H1 (cell line): ENCODE data around the gene ZNF385C. TPM values are rescaled to one million over a fixed set of nuclear protein-coding genes. Genes with fewer than 3 reads are reported as not detected.

ENCODE experiments used
- CTCF ChIA-PET: fragments of 300-600 bp; sonication (Branson Sonifier 250); formaldehyde crosslinking; loops from one replicate; lab custom pipeline; 2021; ENCODE audit not compliant: partially characterized antibody; lab: Charles Lee
- POLR2A ChIA-PET: fragments of 300-600 bp; sonication (Branson Sonifier 250); formaldehyde crosslinking; loops from one replicate; lab custom pipeline; 2021; ENCODE audit warnings: inconsistent platforms; ENCODE audit not compliant: partially characterized antibody; lab: Charles Lee
- DNase-seq, 2 experiments: peaks; one replicate each; pipeline versions ENCODE4 v3.0.0 to v3.0.0-alpha.2; 2010 to 2022; ENCODE audit warnings: low spot score in 2 of 2, low read depth in 1 of 2, mixed read lengths in 1 of 2
- FAIRE-seq: peaks from 2 replicates; lab custom pipeline; 2011; peaks lifted over from hg19 to GRCh38; lab: Jason Lieb, UNC
- H2AFZ ChIP-seq: 2 replicates; pipeline ENCODE4 v1.8.1; 2012; ENCODE audit warnings: low read length, inconsistent platforms
- H2AK5ac ChIP-seq: 2 replicates; pipeline ENCODE4 v1.6.1; 2013; ENCODE audit warnings: low read depth, low read length
- H2BK120ac ChIP-seq: replicated peaks from 2 replicates; pipeline ENCODE3; 2013; ENCODE audit warnings: low read depth, low read length, inconsistent platforms
- H2BK12ac ChIP-seq: 2 replicates; pipeline ENCODE4 v1.6.1; 2013; ENCODE audit warnings: low read depth, low read length
- H2BK15ac ChIP-seq: 2 replicates; pipeline ENCODE4 v1.6.1; 2013; ENCODE audit warnings: low read length
- H2BK20ac ChIP-seq: 2 replicates; pipeline ENCODE4 v1.6.1; 2013; ENCODE audit warnings: low read length
- H2BK5ac ChIP-seq: 2 replicates; pipeline ENCODE4 v1.6.1; 2013; ENCODE audit warnings: low read depth, low read length
- H3K14ac ChIP-seq: 2 replicates; pipeline ENCODE4 v1.6.1; 2013; ENCODE audit warnings: inconsistent platforms; ENCODE audit not compliant: insufficient read length
- H3K18ac ChIP-seq: 2 replicates; pipeline ENCODE4 v1.6.1; 2013; ENCODE audit warnings: low read length; ENCODE audit errors: extremely low read depth
- H3K23ac ChIP-seq: 2 replicates; pipeline ENCODE4 v1.6.1; 2013; ENCODE audit warnings: inconsistent platforms; ENCODE audit not compliant: insufficient read length
- H3K23me2 ChIP-seq: 2 replicates; pipeline ENCODE4 v1.6.1; 2013; ENCODE audit warnings: low read depth, low read length
- H3K27ac ChIP-seq: 2 replicates; pipeline ENCODE4 v1.6.1; 2011; ENCODE audit warnings: low read depth, low read length, inconsistent platforms
- H3K27me3 ChIP-seq, 4 experiments: replicated peaks in 1 of 4; 1 replicate in 1 of 4; 2 replicates in 3 of 4; pipeline versions ENCODE4 v1.6.1 to v1.8.1; 2011 to 2013; ENCODE audit warnings: low read length in 3 of 4, mild to moderate bottlenecking in 3 of 4, inconsistent platforms in 2 of 4, mixed read lengths in 2 of 4, moderate library complexity in 1 of 4; ENCODE audit not compliant: control insufficient read depth in 3 of 4, insufficient read depth in 3 of 4; ENCODE audit errors: extremely low read depth in 1 of 4
- H3K36me3 ChIP-seq, 4 experiments: 2 replicates each; pipeline versions ENCODE4 v1.6.1 to v1.8.1; 2011 to 2013; ENCODE audit warnings: mild to moderate bottlenecking in 4 of 4, low read length in 3 of 4, moderate library complexity in 2 of 4, control low read depth in 1 of 4, inconsistent platforms in 1 of 4; ENCODE audit not compliant: insufficient read depth in 4 of 4, control insufficient read depth in 2 of 4
- H3K4ac ChIP-seq: replicated peaks from 2 replicates; pipeline ENCODE3; 2013; ENCODE audit warnings: low read length, low read depth, mixed read lengths, inconsistent platforms; ENCODE audit not compliant: insufficient read length
- H3K4me1 ChIP-seq, 4 experiments: replicated peaks in 1 of 4; 1 replicate in 1 of 4; 2 replicates in 3 of 4; pipeline versions ENCODE4 v1.6.1 to v1.8.1; 2011 to 2013; ENCODE audit warnings: low read length in 3 of 4, inconsistent platforms in 2 of 4, mixed read lengths in 1 of 4; ENCODE audit not compliant: insufficient read depth in 4 of 4, control insufficient read depth in 3 of 4
- H3K4me2 ChIP-seq, 2 experiments: 2 replicates each; pipeline versions ENCODE4 v1.6.1 to v1.8.1; 2011 to 2013; ENCODE audit warnings: low read depth in 2 of 2, low read length in 2 of 2, control low read depth in 1 of 2, inconsistent platforms in 1 of 2, mild to moderate bottlenecking in 1 of 2; ENCODE audit not compliant: insufficient read depth in 1 of 2
- H3K4me3 ChIP-seq, 4 experiments: fragments of 200-600, 300-600 bp in 1 of 4; sonication (generic), shearing (Covaris generic), sonication (Bioruptor Twin) in 1 of 4; 2 replicates each; pipeline versions ENCODE4 v1.5.1 to v1.8.1; 2011 to 2016; ENCODE audit warnings: low read length in 4 of 4, low read depth in 3 of 4, control low read depth in 2 of 4, inconsistent platforms in 2 of 4, mild to moderate bottlenecking in 2 of 4, mixed read lengths in 1 of 4, moderate library complexity in 1 of 4; ENCODE audit not compliant: insufficient read depth in 2 of 4; ENCODE audit errors: extremely low read depth in 1 of 4
- H3K56ac ChIP-seq: replicated peaks from 2 replicates; pipeline ENCODE3; 2013; ENCODE audit warnings: low read depth, mild to moderate bottlenecking, mixed read lengths, low read length, inconsistent platforms; ENCODE audit not compliant: insufficient read length
- H3K79me1 ChIP-seq: 2 replicates; pipeline ENCODE4 v1.6.1; 2013; ENCODE audit warnings: low read depth, low read length, control low read depth
- H3K79me2 ChIP-seq, 2 experiments: 2 replicates each; pipeline versions ENCODE4 v1.6.1 to v1.8.1; 2012 to 2013; ENCODE audit warnings: low read length in 2 of 2, mild to moderate bottlenecking in 2 of 2, inconsistent platforms in 1 of 2; ENCODE audit not compliant: insufficient read depth in 2 of 2, control insufficient read depth in 1 of 2
- H3K9ac ChIP-seq, 4 experiments: replicated peaks in 1 of 4; 1 replicate in 1 of 4; 2 replicates in 3 of 4; pipeline versions ENCODE4 v1.6.1 to v1.8.1; 2011 to 2013; ENCODE audit warnings: low read depth in 3 of 4, low read length in 3 of 4, control low read depth in 2 of 4, mild to moderate bottlenecking in 2 of 4, moderate library complexity in 2 of 4, inconsistent platforms in 1 of 4; ENCODE audit errors: extremely low read depth in 1 of 4
- H3K9me3 ChIP-seq, 2 experiments: 2 replicates each; pipeline versions ENCODE4 v1.6.1 to v1.8.1; 2012 to 2013; ENCODE audit warnings: mild to moderate bottlenecking in 2 of 2, moderate library complexity in 2 of 2, control low read depth in 1 of 2, inconsistent platforms in 1 of 2, low read depth in 1 of 2, low read length in 1 of 2, mixed read lengths in 1 of 2; ENCODE audit not compliant: insufficient read depth in 2 of 2
- H4K20me1 ChIP-seq, 2 experiments: replicated peaks in 1 of 2; 2 replicates each; pipeline versions ENCODE3 to v1.8.1; 2011 to 2013; ENCODE audit warnings: inconsistent platforms in 2 of 2, low read length in 2 of 2, mild to moderate bottlenecking in 1 of 2; ENCODE audit not compliant: insufficient read depth in 2 of 2, control insufficient read depth in 1 of 2
- H4K5ac ChIP-seq: 2 replicates; pipeline ENCODE4 v1.6.1; 2013; ENCODE audit warnings: low read length, low read depth, mixed read lengths, inconsistent platforms; ENCODE audit not compliant: insufficient read length
- H4K8ac ChIP-seq: 2 replicates; pipeline ENCODE4 v1.8.0; 2013; ENCODE audit warnings: mild to moderate bottlenecking, moderate library complexity, low read length, inconsistent platforms; ENCODE audit not compliant: insufficient read depth; ENCODE audit errors: extremely low read depth
- H4K91ac ChIP-seq: replicated peaks from 2 replicates; pipeline ENCODE3; 2013; ENCODE audit warnings: low read length, mixed read lengths, inconsistent platforms; ENCODE audit not compliant: insufficient read length
- CTCF ChIP-seq, 3 experiments: IDR thresholded peaks; 1 replicate in 2 of 3; 2 replicates in 1 of 3; pipeline versions ENCODE4 v1.5.1 to v1.6.1; 2011; ENCODE audit warnings: low read length in 3 of 3, mild to moderate bottlenecking in 3 of 3, inconsistent platforms in 2 of 3, low read depth in 1 of 3, moderate library complexity in 1 of 3; ENCODE audit not compliant: insufficient read depth in 1 of 3; ENCODE audit errors: control extremely low read depth in 1 of 3
- KDM1A ChIP-seq: fragments of 200-600, 300-600 bp; sonication (generic); IDR thresholded peaks from 2 replicates; pipeline ENCODE4 v1.7.1; 2016; ENCODE audit warnings: mild to moderate bottlenecking, low read length, borderline replicate concordance
- RAD21 ChIP-seq, 2 experiments: IDR thresholded peaks in 1 of 2; conservative IDR thresholded peaks in 1 of 2; 2 replicates each; pipeline ENCODE4 v1.6.1; 2011; ENCODE audit warnings: low read depth in 2 of 2, low read length in 2 of 2, improper control_type of control experiment in 1 of 2, inconsistent platforms in 1 of 2, mild to moderate bottlenecking in 1 of 2, moderate library complexity in 1 of 2
- SIN3A ChIP-seq, 2 experiments: IDR thresholded peaks in 1 of 2; conservative IDR thresholded peaks in 1 of 2; 2 replicates each; pipeline ENCODE4 v1.6.1; 2011 to 2012; ENCODE audit warnings: low read length in 2 of 2, improper control_type of control experiment in 1 of 2, low read depth in 1 of 2, mild to moderate bottlenecking in 1 of 2
- TEAD4 ChIP-seq: IDR thresholded peaks from 2 replicates; pipeline ENCODE4 v1.6.1; 2012; ENCODE audit warnings: low read depth, low read length, inconsistent platforms, mixed read lengths
- WGBS, 2 experiments: shearing (Covaris generic) in 1 of 2; methylation state at CpG; one replicate each; pipeline versions ENCODE4 v1.1.6 to v1.1.7; 2013 to 2015; ENCODE audit warnings: low lambda C conversion rate in 2 of 2, mixed read lengths in 2 of 2, inconsistent platforms in 1 of 2, low coverage in 1 of 2, missing lambda C conversion rate in 1 of 2; ENCODE audit not compliant: insufficient replicate concordance in 2 of 2, insufficient coverage in 1 of 2, insufficient read length in 1 of 2; ENCODE audit errors: extremely low coverage in 1 of 2, missing lambda C conversion rate in 1 of 2; 5-methylcytosine and 5-hydroxymethylcytosine counted together
- polyA plus RNA-seq, 7 experiments: library from polyadenylated mRNA; depleted of rRNA in 3 of 7; stranded (reverse) in 5 of 7; unstranded in 2 of 7; fragments of >200 nt in 5 of 7; fragments of 200-250 nt in 2 of 7; gene quantifications; 1 replicate in 5 of 7; 2 replicates in 1 of 7; 4 replicates in 1 of 7; pipeline versions ENCODE4 v1.2.1 to v1.2.3, GENCODE V29; 2011 to 2013; ENCODE audit warnings: missing spikeins in 2 of 7, mixed read lengths in 2 of 7
- total RNA-seq: library from RNA; stranded (reverse); fragmentation: NEBNext Ultra II Directional; extraction: Animal tissue kit (Norgen Biotek cat#: 25700); gene quantifications from 2 replicates; pipeline ENCODE4 v1.2.1, GENCODE V29; 2021
- TF ChIP-seq, protein P1 (sequence below): IDR thresholded peaks from 2 replicates; pipeline ENCODE4 v1.6.1; 2012; ENCODE audit warnings: inconsistent platforms

Gene ZNF385C
- total and polyA plus RNA-seq, 2 of the 8 experiments (the other 6 are each of a cell fraction or from before 2014, with no cell fraction given): 3.9 to 6.1 TPM

DNA sequence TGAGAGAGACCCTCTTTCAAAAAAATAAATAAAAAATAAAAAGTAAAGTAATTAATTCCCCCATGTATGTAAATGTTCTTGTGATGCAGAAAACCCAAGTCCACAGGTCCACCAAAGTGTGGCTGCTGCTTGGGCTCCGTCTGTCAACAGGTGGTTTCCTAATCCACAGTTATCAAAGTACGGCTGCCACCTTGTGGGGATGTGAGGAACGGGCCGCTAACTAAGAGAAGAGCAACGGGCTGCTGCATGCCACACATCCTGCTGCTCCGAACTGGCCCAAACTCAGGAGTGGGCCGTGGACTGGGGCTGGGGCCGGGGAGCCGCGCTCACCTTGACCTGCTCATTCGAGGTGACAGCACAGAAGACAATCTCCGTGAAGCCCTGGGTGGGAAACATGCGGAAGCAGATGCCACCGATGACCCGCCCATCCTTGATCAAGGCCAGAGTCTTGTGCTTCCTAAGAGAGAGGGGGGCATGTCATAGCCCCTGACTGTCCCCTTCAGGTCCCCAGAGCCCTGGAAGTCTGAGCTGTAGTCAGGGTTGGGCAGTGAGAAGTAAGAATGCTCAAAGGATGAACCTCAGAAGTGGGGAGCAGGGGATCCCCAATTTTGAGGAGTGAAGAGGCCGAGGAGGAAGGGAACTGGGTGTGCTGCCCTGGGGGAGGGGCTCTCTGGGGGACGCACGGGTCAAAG lies 18.6 kb upstream of the ZNF385C start:
- no peak overlapping the region for H3K9ac ChIP-seq
- POLR2A ChIA-PET: interaction anchor here (0.9 kb wide), 1 partner anchor 172 kb away, joined by 3 read pairs; no protein-coding TSS in a partner anchor
- no peak overlapping the region for H2BK120ac ChIP-seq
- CTCF ChIA-PET: interaction anchor here (0.6 to 39.4 kb wide), 16 partner anchors 14 to 185 kb away, joined by 3 to 1084 read pairs (median 9); partner anchors contain the start of genes DNAJC7, KCNH4, NKIRAS2 and ZNF385C
- H4K91ac ChIP-seq: no peak overlapping the region
- H2AK5ac ChIP-seq: no peak overlapping the region
- H2BK20ac ChIP-seq: no peak overlapping the region
- no peaks in the 10 kb centered on the region for H3K79me2 ChIP-seq
- no peak overlapping the region for H3K4me3 ChIP-seq
- H3K23me2 ChIP-seq: peaks cover 3% of the 10 kb centered on the region
- no peak overlapping the region for H3K4me2 ChIP-seq
- no peak overlapping the region for H3K4ac ChIP-seq
- no peak overlapping the region for H3K56ac ChIP-seq
- H3K27ac ChIP-seq: no peak overlapping the region
- no peaks in the 10 kb centered on the region for H3K27me3 ChIP-seq
- H4K8ac ChIP-seq: no peak overlapping the region; the same call in 1 of the 2 replicates
- H3K9me3 ChIP-seq: no peaks in the 10 kb centered on the region
- no peak overlapping the region for H2BK12ac ChIP-seq
- H2AFZ ChIP-seq: no peak overlapping the region
- H4K5ac ChIP-seq: no peak overlapping the region
- peaks cover 0 to 5% of the 10 kb centered on the region in 2 experiments for H4K20me1 ChIP-seq
- no peak overlapping the region; the same call in 1 of the 2 replicates for H2BK5ac ChIP-seq
- 60% methylated on average over 15 of the region's 18 CpGs; no CpG with 5 or more reads in 1 of the 2 experiments for WGBS, 2 experiments
- TF ChIP-seq KDM1A: no peak
- peak; percentile 87 to 92 for TF ChIP-seq RAD21 (IDR thresholded peaks at IDR 0.05 in 1 of 2, conservative IDR thresholded peaks at IDR 0.05 in 1 of 2; ENCODE audit: low read depth in 2 of 2, low read length in 2 of 2)
- 0 out of 2 replicates have a peak, but pooled peaks have one; percentile 9 for TF ChIP-seq TEAD4
- peak; percentile 85 to 94 (median 88) for TF ChIP-seq CTCF (IDR thresholded peaks at IDR 0.05; ENCODE audit: control extremely low read depth in 1 of 3, insufficient read depth in 1 of 3, low read depth in 1 of 3, low read length in 3 of 3)
- TF ChIP-seq, protein P1, sequence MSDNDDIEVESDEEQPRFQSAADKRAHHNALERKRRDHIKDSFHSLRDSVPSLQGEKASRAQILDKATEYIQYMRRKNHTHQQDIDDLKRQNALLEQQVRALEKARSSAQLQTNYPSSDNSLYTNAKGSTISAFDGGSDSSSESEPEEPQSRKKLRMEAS: 0 out of 2 replicates have a peak, but pooled peaks have one; percentile 16
- TF ChIP-seq SIN3A (conservative IDR thresholded peaks at IDR 0.05 in 1 of 2, IDR thresholded peaks at IDR 0.05 in 1 of 2; ENCODE audit: low read depth in 1 of 2, low read length in 2 of 2): peak in 1 of 2 experiments; percentile 76; a peak in 1 of 4 replicates
- FAIRE-seq (peak; percentile 62), DNase-seq (peak; percentile 56 to 86)
- no peak overlapping the region for H2BK15ac ChIP-seq
- peaks cover 3 to 20% (median 5%) of the 10 kb centered on the region in 4 experiments; a peak in 6 of 8 replicates for H3K36me3 ChIP-seq
- no peaks in the 10 kb centered on the region; the same call in 1 of the 2 replicates for H3K79me1 ChIP-seq
- peaks cover 0 to 13% (median 6%) of the 10 kb centered on the region in 4 experiments; a peak in 6 of 7 replicates for H3K4me1 ChIP-seq
- no peak overlapping the region for H3K23ac ChIP-seq
- H3K14ac ChIP-seq: no peak overlapping the region
- H3K18ac ChIP-seq: no peak overlapping the region
